GM12878 (cell line): ENCODE results near the gene CWC27. TPM values are rescaled to one million over a fixed set of nuclear protein-coding genes. Genes with fewer than 3 reads are reported as not detected.

Experiments
- ATAC-seq: fragments of 200-7000 bp; cut with Tn5 transposase; 3 replicates; pipeline ENCODE4 v1.9.1; 2020; ENCODE audit warnings: mild to moderate bottlenecking, moderate library complexity
- BruUV-seq: library from RNA; stranded (reverse); fragments of 400-500 nt; replicated peaks from 2 replicates; lab custom pipeline; 2021; lab: Mats Ljungman, UMichigan
- CTCF ChIA-PET: fragments of 300-600 bp; sonication (Branson Sonifier 250); formaldehyde crosslinking; extraction: SDS; loops from one replicate; lab custom pipeline; 2021; ENCODE audit warnings: inconsistent platforms; lab: Yijun Ruan, JAX
- POLR2A ChIA-PET: fragments of 350-600 bp; formaldehyde crosslinking; extraction: SDS; loops from one replicate; lab custom pipeline; 2021; ENCODE audit warnings: inconsistent platforms; lab: Charles Lee
- RAD21 ChIA-PET: fragments of 300-600 bp; sonication (Branson Sonifier 250); formaldehyde crosslinking; loops from one replicate; lab custom pipeline; 2023; ENCODE audit warnings: antibody characterized with exemption; ENCODE audit not compliant: unreplicated experiment; lab: Charles Lee
- SMC1A ChIA-PET: fragments of 300-600 bp; sonication (Branson Sonifier 250); formaldehyde crosslinking; loops from one replicate; lab custom pipeline; 2023; ENCODE audit not compliant: unreplicated experiment, uncharacterized antibody; lab: Charles Lee
- DNase-seq: peaks from one replicate; pipeline ENCODE4 v3.0.0-alpha.2; 2011; ENCODE audit warnings: low read depth, low spot score
- FAIRE-seq: peaks from 3 replicates; lab custom pipeline; 2011; peaks lifted over from hg19 to GRCh38; lab: Jason Lieb, UNC
- H2AFZ ChIP-seq: 2 replicates; pipeline ENCODE4 v1.6.0; 2011; ENCODE audit warnings: low read depth, low read length, control low read depth; ENCODE audit not compliant: control insufficient read depth
- H3K27ac ChIP-seq: 2 replicates; pipeline ENCODE4 v1.5.1; 2011; ENCODE audit warnings: control low read depth; ENCODE audit not compliant: control insufficient read depth, insufficient read depth
- H3K27me3 ChIP-seq, 2 experiments: replicated peaks in 1 of 2; 2 replicates each; pipeline versions ENCODE4 v1.6.0 to v1.6.1; 2011; ENCODE audit warnings: low read length in 1 of 2; ENCODE audit not compliant: control insufficient read depth in 2 of 2, insufficient read depth in 2 of 2
- H3K36me3 ChIP-seq, 2 experiments: 2 replicates each; pipeline ENCODE4 v1.5.1; 2011; ENCODE audit warnings: low read length in 1 of 2; ENCODE audit not compliant: control insufficient read depth in 2 of 2, insufficient read depth in 2 of 2
- H3K4me1 ChIP-seq: 2 replicates; pipeline ENCODE4 v1.6.1; 2011; ENCODE audit warnings: mild to moderate bottlenecking, low read length, moderate library complexity, mixed read lengths; ENCODE audit not compliant: control insufficient read depth, insufficient read depth
- H3K4me2 ChIP-seq: 2 replicates; pipeline ENCODE4 v1.6.0; 2011; ENCODE audit warnings: control low read depth; ENCODE audit not compliant: control insufficient read depth, insufficient read depth
- H3K4me3 ChIP-seq: fragments of 200-600 bp; sonication (generic); 2 replicates; pipeline ENCODE4 v1.5.1; 2016
- H3K79me2 ChIP-seq: 2 replicates; pipeline ENCODE4 v1.6.0; 2011; ENCODE audit warnings: low read length; ENCODE audit not compliant: control insufficient read depth, insufficient read depth
- H3K9ac ChIP-seq: 2 replicates; pipeline ENCODE4 v1.8.0; 2011; ENCODE audit warnings: low read length, control low read depth, mixed read lengths; ENCODE audit not compliant: control insufficient read depth, insufficient read depth
- H3K9me3 ChIP-seq: replicated peaks from 3 replicates; pipeline ENCODE4 v1.5.1; 2011; ENCODE audit warnings: mild to moderate bottlenecking, low read length; ENCODE audit not compliant: control insufficient read depth, insufficient read depth
- H4K20me1 ChIP-seq: 2 replicates; pipeline ENCODE4 v1.6.0; 2011; ENCODE audit not compliant: control insufficient read depth, insufficient read depth
- CBX3 ChIP-seq: fragments of 200-600 bp; sonication (generic); IDR thresholded peaks from 2 replicates; pipeline ENCODE4 v1.6.1; 2016; ENCODE audit warnings: low read depth, borderline replicate concordance
- CHD4 ChIP-seq: fragments of 200-600 bp; sonication (generic); IDR thresholded peaks from 2 replicates; pipeline ENCODE4 v1.6.1; 2016; ENCODE audit warnings: mild to moderate bottlenecking
- EED ChIP-seq: sonication (generic); IDR thresholded peaks from 2 replicates; pipeline ENCODE4 v1.6.1; 2016; ENCODE audit warnings: antibody characterized with exemption, low read depth
- GATAD2B ChIP-seq: fragments of 450-650 bp; conservative IDR thresholded peaks from 2 replicates; pipeline ENCODE4 v1.6.1; 2017; ENCODE audit warnings: low read depth, mild to moderate bottlenecking, moderate library complexity
- KDM1A ChIP-seq: fragments of 200-600 bp; sonication (generic); IDR thresholded peaks from 2 replicates; pipeline ENCODE4 v1.6.1; 2016; ENCODE audit warnings: borderline replicate concordance
- NFIC ChIP-seq: IDR thresholded peaks from 2 replicates; pipeline ENCODE4 v1.6.1; 2012; ENCODE audit warnings: low read depth, mild to moderate bottlenecking, inconsistent platforms, low read length, moderate library complexity
- RFX5 ChIP-seq: IDR thresholded peaks from 2 replicates; pipeline ENCODE4 v1.6.1; 2011; ENCODE audit warnings: low read depth, low read length, improper control_type of control experiment
- RUNX3 ChIP-seq: IDR thresholded peaks from 2 replicates; pipeline ENCODE4 v1.6.1; 2012; ENCODE audit warnings: low read length, inconsistent platforms
- SMAD1 ChIP-seq: fragments of 450-650 bp; IDR thresholded peaks from 2 replicates; pipeline ENCODE4 v1.6.1; 2018; ENCODE audit warnings: mild to moderate bottlenecking, low read depth; ENCODE audit not compliant: partially characterized antibody
- ZNF207 ChIP-seq: fragments of 450-650 bp; IDR thresholded peaks from 2 replicates; pipeline ENCODE4 v1.6.1; 2014; ENCODE audit warnings: antibody characterized with exemption, mild to moderate bottlenecking, borderline replicate concordance
- in situ Hi-C: fragments of 300-500 bp; cut with MboI; formaldehyde crosslinking; loops from 9 replicates; pipeline ENCODE4 v1.14.3; 2018; ENCODE audit warnings: mixed read lengths
- intact Hi-C: fragments of 100-400 bp; cut with micrococcal nuclease; formaldehyde crosslinking; loops from one replicate; pipeline ENCODE4 v1.14.2; 2022; ENCODE audit not compliant: unreplicated experiment
- polyA plus RNA-seq, 11 experiments: library from polyadenylated mRNA; depleted of rRNA in 4 of 11; unstranded in 6 of 11; stranded (reverse) in 5 of 11; fragments of >200 nt; fragmentation: Nextera tagmentation in 4 of 11; fragmentation: Illumina TruSeq in 1 of 11; extraction: Ambion mirVana in 4 of 11; extraction: Trizol in 1 of 11; gene quantifications; 1 replicate in 1 of 11; 2 replicates in 10 of 11; pipeline versions ENCODE4 v1.2.1 to v1.2.3, GENCODE V29; 2011 to 2016; ENCODE audit warnings: inconsistent platforms in 2 of 11, missing spikeins in 2 of 11, low read depth in 1 of 11
- total RNA-seq, 4 experiments: library from RNA; depleted of rRNA in 3 of 4; stranded (reverse); fragments of >200 nt in 3 of 4; fragmentation: Illumina TruSeq in 1 of 4; extraction: Trizol in 1 of 4; gene quantifications; 2 replicates each; pipeline versions ENCODE4 v1.2.1 to v1.2.3, GENCODE V29; 2013 to 2021
- TF ChIP-seq, protein P1 (sequence below): fragments of 450-650 bp; formaldehyde crosslinking; IDR thresholded peaks from 2 replicates; pipeline ENCODE4 v1.4.0; 2020; ENCODE audit warnings: mild to moderate bottlenecking, moderate library complexity
- TF ChIP-seq, protein P2 (sequence below): fragments of 450-650 bp; IDR thresholded peaks from 2 replicates; pipeline ENCODE4 v1.6.1; 2018; ENCODE audit warnings: borderline replicate concordance, mild to moderate bottlenecking; ENCODE audit not compliant: partially characterized antibody
- TF ChIP-seq, protein P3 (sequence below): IDR thresholded peaks from 2 replicates; pipeline ENCODE4 v1.6.1; 2011; ENCODE audit warnings: low read depth, mild to moderate bottlenecking, low read length, moderate library complexity, borderline replicate concordance; ENCODE audit errors: extremely low read depth
- TF ChIP-seq, protein P4 (sequence below): IDR thresholded peaks from 2 replicates; pipeline ENCODE4 v1.6.1; 2011; ENCODE audit warnings: low read depth, low read length, improper control_type of control experiment, borderline replicate concordance
- TF ChIP-seq, protein P5 (sequence below): fragments of 450-650 bp; IDR thresholded peaks from 2 replicates; pipeline ENCODE4 v1.6.1; 2017; ENCODE audit warnings: mild to moderate bottlenecking, low read depth, inconsistent platforms; ENCODE audit not compliant: poor library complexity, severe bottlenecking

CWC27 gene
- total and polyA plus RNA-seq, 10 of the 15 experiments (the other 5 are each of a cell fraction or from before 2014, with no cell fraction given) = 21.7 to 61.9 (median 47.0) TPM

DNA sequence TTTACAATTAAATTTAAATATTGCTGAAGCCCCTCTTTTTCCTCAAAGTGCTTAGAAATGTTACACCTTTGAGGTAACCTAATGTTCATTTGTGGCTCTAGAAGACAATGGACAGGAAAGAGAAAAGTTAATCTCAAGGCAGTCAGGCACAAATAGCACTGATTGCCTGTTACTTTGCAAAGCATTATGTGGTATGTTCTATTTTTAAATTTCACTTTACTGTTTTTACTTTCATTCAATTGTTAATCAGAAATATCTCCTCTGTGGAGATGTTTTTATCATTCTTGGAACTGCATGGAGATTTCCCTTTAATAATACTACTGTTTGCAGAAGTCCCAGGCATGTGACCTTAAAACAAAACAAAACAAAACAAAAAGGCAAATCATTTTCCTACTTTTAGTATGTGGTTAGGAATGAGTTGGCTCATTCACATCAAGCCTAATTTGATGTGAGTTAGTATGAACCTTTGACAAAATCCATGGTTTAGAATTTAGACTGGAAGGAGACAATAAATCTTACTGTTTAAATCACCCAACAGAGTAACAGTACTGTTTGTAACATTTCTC is 67.5 kb downstream of the CWC27 start:
- Histone ChIP-seq H2AFZ (no peak overlapping the region), H4K20me1 (no peaks in the 10 kb centered on the region), H3K27ac (no peak overlapping the region), H3K4me1 (no peaks in the 10 kb centered on the region), H3K9ac (no peak overlapping the region), H3K27me3 (no peaks in the 10 kb centered on the region), H3K79me2 (no peaks in the 10 kb centered on the region), H3K4me2 (no peak overlapping the region), H3K36me3 (no peaks in the 10 kb centered on the region; a peak in 1 of 4 replicates), H3K4me3 (no peak overlapping the region), H3K9me3 (no peaks in the 10 kb centered on the region)
- ChIA-PET RAD21 (no interaction called here), CTCF (no interaction called here), POLR2A (no interaction called here), SMC1A (no interaction called here)
- no peak for DNase-seq
- no TSS peak for BruUV-seq
- FAIRE-seq = peak; percentile 54
- in situ Hi-C loops = no loop called here
- no peak for ATAC-seq
- intact Hi-C loops = no loop called here
- TF ChIP-seq, protein P1, sequence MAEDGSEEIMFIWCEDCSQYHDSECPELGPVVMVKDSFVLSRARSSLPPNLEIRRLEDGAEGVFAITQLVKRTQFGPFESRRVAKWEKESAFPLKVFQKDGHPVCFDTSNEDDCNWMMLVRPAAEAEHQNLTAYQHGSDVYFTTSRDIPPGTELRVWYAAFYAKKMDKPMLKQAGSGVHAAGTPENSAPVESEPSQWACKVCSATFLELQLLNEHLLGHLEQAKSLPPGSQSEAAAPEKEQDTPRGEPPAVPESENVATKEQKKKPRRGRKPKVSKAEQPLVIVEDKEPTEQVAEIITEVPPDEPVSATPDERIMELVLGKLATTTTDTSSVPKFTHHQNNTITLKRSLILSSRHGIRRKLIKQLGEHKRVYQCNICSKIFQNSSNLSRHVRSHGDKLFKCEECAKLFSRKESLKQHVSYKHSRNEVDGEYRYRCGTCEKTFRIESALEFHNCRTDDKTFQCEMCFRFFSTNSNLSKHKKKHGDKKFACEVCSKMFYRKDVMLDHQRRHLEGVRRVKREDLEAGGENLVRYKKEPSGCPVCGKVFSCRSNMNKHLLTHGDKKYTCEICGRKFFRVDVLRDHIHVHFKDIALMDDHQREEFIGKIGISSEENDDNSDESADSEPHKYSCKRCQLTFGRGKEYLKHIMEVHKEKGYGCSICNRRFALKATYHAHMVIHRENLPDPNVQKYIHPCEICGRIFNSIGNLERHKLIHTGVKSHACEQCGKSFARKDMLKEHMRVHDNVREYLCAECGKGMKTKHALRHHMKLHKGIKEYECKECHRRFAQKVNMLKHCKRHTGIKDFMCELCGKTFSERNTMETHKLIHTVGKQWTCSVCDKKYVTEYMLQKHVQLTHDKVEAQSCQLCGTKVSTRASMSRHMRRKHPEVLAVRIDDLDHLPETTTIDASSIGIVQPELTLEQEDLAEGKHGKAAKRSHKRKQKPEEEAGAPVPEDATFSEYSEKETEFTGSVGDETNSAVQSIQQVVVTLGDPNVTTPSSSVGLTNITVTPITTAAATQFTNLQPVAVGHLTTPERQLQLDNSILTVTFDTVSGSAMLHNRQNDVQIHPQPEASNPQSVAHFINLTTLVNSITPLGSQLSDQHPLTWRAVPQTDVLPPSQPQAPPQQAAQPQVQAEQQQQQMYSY = no peak
- TF ChIP-seq SMAD1 (no peak), EED (no peak), NFIC (no peak), RUNX3 (no peak), CBX3 (no peak), KDM1A (no peak), RFX5 (no peak), ZNF207 (no peak), GATAD2B (no peak), CHD4 (no peak)
- TF ChIP-seq, protein P2, sequence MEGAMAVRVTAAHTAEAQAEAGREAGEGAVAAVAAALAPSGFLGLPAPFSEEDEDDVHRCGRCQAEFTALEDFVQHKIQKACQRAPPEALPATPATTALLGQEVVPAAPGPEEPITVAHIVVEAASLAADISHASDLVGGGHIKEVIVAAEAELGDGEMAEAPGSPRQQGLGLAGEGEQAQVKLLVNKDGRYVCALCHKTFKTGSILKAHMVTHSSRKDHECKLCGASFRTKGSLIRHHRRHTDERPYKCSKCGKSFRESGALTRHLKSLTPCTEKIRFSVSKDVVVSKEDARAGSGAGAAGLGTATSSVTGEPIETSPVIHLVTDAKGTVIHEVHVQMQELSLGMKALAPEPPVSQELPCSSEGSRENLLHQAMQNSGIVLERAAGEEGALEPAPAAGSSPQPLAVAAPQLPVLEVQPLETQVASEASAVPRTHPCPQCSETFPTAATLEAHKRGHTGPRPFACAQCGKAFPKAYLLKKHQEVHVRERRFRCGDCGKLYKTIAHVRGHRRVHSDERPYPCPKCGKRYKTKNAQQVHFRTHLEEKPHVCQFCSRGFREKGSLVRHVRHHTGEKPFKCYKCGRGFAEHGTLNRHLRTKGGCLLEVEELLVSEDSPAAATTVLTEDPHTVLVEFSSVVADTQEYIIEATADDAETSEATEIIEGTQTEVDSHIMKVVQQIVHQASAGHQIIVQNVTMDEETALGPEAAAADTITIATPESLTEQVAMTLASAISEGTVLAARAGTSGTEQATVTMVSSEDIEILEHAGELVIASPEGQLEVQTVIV = no peak
- TF ChIP-seq, protein P3, sequence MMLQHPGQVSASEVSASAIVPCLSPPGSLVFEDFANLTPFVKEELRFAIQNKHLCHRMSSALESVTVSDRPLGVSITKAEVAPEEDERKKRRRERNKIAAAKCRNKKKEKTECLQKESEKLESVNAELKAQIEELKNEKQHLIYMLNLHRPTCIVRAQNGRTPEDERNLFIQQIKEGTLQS = no peak
- TF ChIP-seq, protein P4, sequence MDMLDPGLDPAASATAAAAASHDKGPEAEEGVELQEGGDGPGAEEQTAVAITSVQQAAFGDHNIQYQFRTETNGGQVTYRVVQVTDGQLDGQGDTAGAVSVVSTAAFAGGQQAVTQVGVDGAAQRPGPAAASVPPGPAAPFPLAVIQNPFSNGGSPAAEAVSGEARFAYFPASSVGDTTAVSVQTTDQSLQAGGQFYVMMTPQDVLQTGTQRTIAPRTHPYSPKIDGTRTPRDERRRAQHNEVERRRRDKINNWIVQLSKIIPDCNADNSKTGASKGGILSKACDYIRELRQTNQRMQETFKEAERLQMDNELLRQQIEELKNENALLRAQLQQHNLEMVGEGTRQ = no peak
- TF ChIP-seq, protein P5, sequence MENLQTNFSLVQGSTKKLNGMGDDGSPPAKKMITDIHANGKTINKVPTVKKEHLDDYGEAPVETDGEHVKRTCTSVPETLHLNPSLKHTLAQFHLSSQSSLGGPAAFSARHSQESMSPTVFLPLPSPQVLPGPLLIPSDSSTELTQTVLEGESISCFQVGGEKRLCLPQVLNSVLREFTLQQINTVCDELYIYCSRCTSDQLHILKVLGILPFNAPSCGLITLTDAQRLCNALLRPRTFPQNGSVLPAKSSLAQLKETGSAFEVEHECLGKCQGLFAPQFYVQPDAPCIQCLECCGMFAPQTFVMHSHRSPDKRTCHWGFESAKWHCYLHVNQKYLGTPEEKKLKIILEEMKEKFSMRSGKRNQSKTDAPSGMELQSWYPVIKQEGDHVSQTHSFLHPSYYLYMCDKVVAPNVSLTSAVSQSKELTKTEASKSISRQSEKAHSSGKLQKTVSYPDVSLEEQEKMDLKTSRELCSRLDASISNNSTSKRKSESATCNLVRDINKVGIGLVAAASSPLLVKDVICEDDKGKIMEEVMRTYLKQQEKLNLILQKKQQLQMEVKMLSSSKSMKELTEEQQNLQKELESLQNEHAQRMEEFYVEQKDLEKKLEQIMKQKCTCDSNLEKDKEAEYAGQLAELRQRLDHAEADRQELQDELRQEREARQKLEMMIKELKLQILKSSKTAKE = no peak
